WTC11 (cell line): ENCODE measurements around the gene RNF25. TPM values are rescaled to one million over a fixed set of nuclear protein-coding genes. Genes with fewer than 3 reads are reported as not detected.

Source experiments
- ATAC-seq: fragments of 200-7000 bp; cut with Tn5 transposase; 2 replicates; pipeline ENCODE4 v1.10.0; 2021; ENCODE audit warnings: mild to moderate bottlenecking, moderate library complexity
- CTCF ChIA-PET: fragments of 300-600 bp; sonication (Branson Sonifier 250); formaldehyde crosslinking; loops from one replicate; lab custom pipeline; 2021; ENCODE audit warnings: antibody characterized with exemption; lab: Charles Lee
- POLR2A ChIA-PET: fragments of 350-600 bp; sonication (Branson Sonifier 250); formaldehyde crosslinking; loops from one replicate; lab custom pipeline; 2021; ENCODE audit warnings: antibody characterized with exemption; lab: Charles Lee
- DNase-seq: peaks from one replicate; pipeline ENCODE4 v3.0.0; 2021; ENCODE audit warnings: low spot score
- H3K27ac Mint-ChIP-seq: 2 replicates; pipeline ENCODE4 v1.8.0; 2021; ENCODE audit warnings: mixed read lengths
- H3K27me3 Mint-ChIP-seq: 2 replicates; pipeline ENCODE4 v1.8.0; 2021; ENCODE audit warnings: low read depth, mild to moderate bottlenecking, moderate library complexity, mixed read lengths
- H3K36me3 Mint-ChIP-seq: 2 replicates; pipeline ENCODE4 v1.8.0; 2021; ENCODE audit warnings: mixed read lengths
- H3K4me1 Mint-ChIP-seq: 2 replicates; pipeline ENCODE4 v1.8.0; 2022; ENCODE audit warnings: mixed read lengths
- H3K4me3 Mint-ChIP-seq: 2 replicates; pipeline ENCODE4 v1.8.0; 2021; ENCODE audit warnings: mild to moderate bottlenecking, moderate library complexity, mixed read lengths
- H3K9me3 Mint-ChIP-seq: 2 replicates; pipeline ENCODE4 v1.8.0; 2021; ENCODE audit warnings: mixed read lengths
- CBFB ChIP-seq: sonication (generic); formaldehyde crosslinking; IDR thresholded peaks from 2 replicates; pipeline ENCODE4 v1.8.1; 2022; ENCODE audit warnings: mild to moderate bottlenecking, low read depth, missing genetic modification reagents
- CREM ChIP-seq: sonication (generic); formaldehyde crosslinking; IDR thresholded peaks from 2 replicates; pipeline ENCODE4 v1.8.1; 2022; ENCODE audit warnings: mild to moderate bottlenecking, missing genetic modification reagents, moderate library complexity
- ETV6 ChIP-seq: sonication (generic); formaldehyde crosslinking; IDR thresholded peaks from 2 replicates; pipeline ENCODE4 v1.8.1; 2022; ENCODE audit warnings: mild to moderate bottlenecking, missing genetic modification reagents
- FOXJ3 ChIP-seq: sonication (generic); formaldehyde crosslinking; IDR thresholded peaks from 2 replicates; pipeline ENCODE4 v1.9.0; 2021; ENCODE audit warnings: missing genetic modification reagents, mild to moderate bottlenecking, borderline replicate concordance
- FOXP1 ChIP-seq: sonication (generic); formaldehyde crosslinking; IDR thresholded peaks from 2 replicates; pipeline ENCODE4 v1.8.0; 2022; ENCODE audit warnings: missing genetic modification reagents, mild to moderate bottlenecking, moderate library complexity, borderline replicate concordance
- JAZF1 ChIP-seq: fragments of 250-450 bp; sonication (Bioruptor Pico); IDR thresholded peaks from 2 replicates; pipeline ENCODE4 v1.9.0; 2021; ENCODE audit warnings: moderate library complexity, mild to moderate bottlenecking, inconsistent platforms
- NR1H2 ChIP-seq: sonication (generic); formaldehyde crosslinking; IDR thresholded peaks from 2 replicates; pipeline ENCODE4 v1.9.0; 2021; ENCODE audit warnings: mild to moderate bottlenecking, moderate library complexity, missing genetic modification reagents
- OVOL2 ChIP-seq: fragments of 250-450 bp; sonication (Bioruptor Pico); IDR thresholded peaks from 2 replicates; pipeline ENCODE4 v1.9.0; 2021; ENCODE audit warnings: mild to moderate bottlenecking, borderline replicate concordance
- PRRX2 ChIP-seq: fragments of 250-450 bp; sonication (Bioruptor Pico); IDR thresholded peaks from 2 replicates; pipeline ENCODE4 v1.8.0; 2021; ENCODE audit warnings: mild to moderate bottlenecking
- SMAD3 ChIP-seq: sonication (generic); formaldehyde crosslinking; IDR thresholded peaks from 2 replicates; pipeline ENCODE4 v1.8.0; 2022; ENCODE audit warnings: missing genetic modification reagents, mild to moderate bottlenecking, borderline replicate concordance
- SP1 ChIP-seq: sonication (generic); formaldehyde crosslinking; conservative IDR thresholded peaks from 2 replicates; pipeline ENCODE4 v1.8.1; 2022; ENCODE audit warnings: missing genetic modification reagents
- total RNA-seq: library from RNA; stranded (reverse); gene quantifications from 3 replicates; pipeline ENCODE4 v1.2.3, GENCODE V29; 2021
- TF ChIP-seq, protein P1 (sequence below): fragments of 250-450 bp; sonication (Bioruptor Pico); IDR thresholded peaks from 2 replicates; pipeline ENCODE4 v1.9.0; 2021; ENCODE audit warnings: mild to moderate bottlenecking, borderline replicate concordance
- TF ChIP-seq, protein P2 (sequence below): sonication (generic); formaldehyde crosslinking; IDR thresholded peaks from 2 replicates; pipeline ENCODE4 v1.8.1; 2022; ENCODE audit warnings: mild to moderate bottlenecking, moderate library complexity, missing genetic modification reagents
- TF ChIP-seq, protein P3 (sequence below): fragments of 250-450 bp; sonication (Bioruptor Pico); IDR thresholded peaks from 2 replicates; pipeline ENCODE4 v1.8.0; 2021; ENCODE audit warnings: mild to moderate bottlenecking
- TF ChIP-seq, protein P4 (sequence below): sonication (generic); formaldehyde crosslinking; IDR thresholded peaks from 2 replicates; pipeline ENCODE4 v1.8.1; 2023; ENCODE audit warnings: mild to moderate bottlenecking, missing genetic modification reagents
- TF ChIP-seq, protein P5 (sequence below): sonication (generic); formaldehyde crosslinking; IDR thresholded peaks from 2 replicates; pipeline ENCODE4 v1.8.0; 2022; ENCODE audit warnings: mild to moderate bottlenecking, missing genetic modification reagents
- TF ChIP-seq, protein P6 (sequence below): sonication (generic); formaldehyde crosslinking; IDR thresholded peaks from 2 replicates; pipeline ENCODE4 v1.8.1; 2023; ENCODE audit warnings: mild to moderate bottlenecking, missing genetic modification reagents, borderline replicate concordance
- TF ChIP-seq, protein P7 (sequence below): fragments of 250-450 bp; sonication (Bioruptor Pico); IDR thresholded peaks from 2 replicates; pipeline ENCODE4 v1.9.0; 2021; ENCODE audit warnings: moderate library complexity, mild to moderate bottlenecking, inconsistent platforms, borderline replicate concordance
- TF ChIP-seq, protein P8 (sequence below): sonication (generic); formaldehyde crosslinking; conservative IDR thresholded peaks from 2 replicates; pipeline ENCODE4 v1.8.1; 2022; ENCODE audit warnings: mild to moderate bottlenecking, missing genetic modification reagents
- TF ChIP-seq, protein P9 (sequence below): fragments of 250-450 bp; sonication (Bioruptor Pico); IDR thresholded peaks from 2 replicates; pipeline ENCODE4 v2.1.2; 2022; ENCODE audit warnings: mild to moderate bottlenecking, moderate library complexity

Gene RNF25
- total RNA-seq, 1 experiment from 2014 or later: 23.9 TPM

DNA sequence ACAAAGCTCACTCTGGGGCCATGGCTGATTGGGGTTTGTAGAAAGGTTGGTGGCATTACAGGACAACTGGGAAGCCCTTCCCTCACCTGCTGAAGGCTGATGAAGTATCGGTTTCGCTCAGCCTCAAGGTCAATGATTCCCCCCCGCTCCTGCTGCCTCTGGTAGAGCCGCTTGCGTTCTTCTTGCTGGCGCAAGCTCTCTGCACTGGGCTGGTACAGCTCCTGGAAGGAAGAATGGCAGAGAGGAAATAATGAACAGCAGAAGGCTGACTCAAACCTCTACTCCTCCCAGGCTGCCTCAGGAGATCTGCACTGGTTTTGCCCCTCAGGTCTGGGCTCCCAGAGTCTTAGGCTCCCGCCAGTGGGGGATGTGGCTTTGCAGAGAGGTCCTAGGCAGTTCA, 7.1 kb downstream of the RNF25 start:
- ATAC-seq: no peak
- peaks cover 7% of the 10 kb centered on the region for H3K4me1 Mint-ChIP-seq
- TF ChIP-seq SP1: no peak
- TF ChIP-seq, protein P1, sequence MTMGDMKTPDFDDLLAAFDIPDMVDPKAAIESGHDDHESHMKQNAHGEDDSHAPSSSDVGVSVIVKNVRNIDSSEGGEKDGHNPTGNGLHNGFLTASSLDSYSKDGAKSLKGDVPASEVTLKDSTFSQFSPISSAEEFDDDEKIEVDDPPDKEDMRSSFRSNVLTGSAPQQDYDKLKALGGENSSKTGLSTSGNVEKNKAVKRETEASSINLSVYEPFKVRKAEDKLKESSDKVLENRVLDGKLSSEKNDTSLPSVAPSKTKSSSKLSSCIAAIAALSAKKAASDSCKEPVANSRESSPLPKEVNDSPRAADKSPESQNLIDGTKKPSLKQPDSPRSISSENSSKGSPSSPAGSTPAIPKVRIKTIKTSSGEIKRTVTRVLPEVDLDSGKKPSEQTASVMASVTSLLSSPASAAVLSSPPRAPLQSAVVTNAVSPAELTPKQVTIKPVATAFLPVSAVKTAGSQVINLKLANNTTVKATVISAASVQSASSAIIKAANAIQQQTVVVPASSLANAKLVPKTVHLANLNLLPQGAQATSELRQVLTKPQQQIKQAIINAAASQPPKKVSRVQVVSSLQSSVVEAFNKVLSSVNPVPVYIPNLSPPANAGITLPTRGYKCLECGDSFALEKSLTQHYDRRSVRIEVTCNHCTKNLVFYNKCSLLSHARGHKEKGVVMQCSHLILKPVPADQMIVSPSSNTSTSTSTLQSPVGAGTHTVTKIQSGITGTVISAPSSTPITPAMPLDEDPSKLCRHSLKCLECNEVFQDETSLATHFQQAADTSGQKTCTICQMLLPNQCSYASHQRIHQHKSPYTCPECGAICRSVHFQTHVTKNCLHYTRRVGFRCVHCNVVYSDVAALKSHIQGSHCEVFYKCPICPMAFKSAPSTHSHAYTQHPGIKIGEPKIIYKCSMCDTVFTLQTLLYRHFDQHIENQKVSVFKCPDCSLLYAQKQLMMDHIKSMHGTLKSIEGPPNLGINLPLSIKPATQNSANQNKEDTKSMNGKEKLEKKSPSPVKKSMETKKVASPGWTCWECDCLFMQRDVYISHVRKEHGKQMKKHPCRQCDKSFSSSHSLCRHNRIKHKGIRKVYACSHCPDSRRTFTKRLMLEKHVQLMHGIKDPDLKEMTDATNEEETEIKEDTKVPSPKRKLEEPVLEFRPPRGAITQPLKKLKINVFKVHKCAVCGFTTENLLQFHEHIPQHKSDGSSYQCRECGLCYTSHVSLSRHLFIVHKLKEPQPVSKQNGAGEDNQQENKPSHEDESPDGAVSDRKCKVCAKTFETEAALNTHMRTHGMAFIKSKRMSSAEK (CRISPR knock-in tag): no peak
- TF ChIP-seq JAZF1 (CRISPR knock-in tag): no peak
- no peak for TF ChIP-seq CREM (CRISPR knock-in tag)
- TF ChIP-seq ETV6 (CRISPR knock-in tag): no peak
- TF ChIP-seq, protein P2, sequence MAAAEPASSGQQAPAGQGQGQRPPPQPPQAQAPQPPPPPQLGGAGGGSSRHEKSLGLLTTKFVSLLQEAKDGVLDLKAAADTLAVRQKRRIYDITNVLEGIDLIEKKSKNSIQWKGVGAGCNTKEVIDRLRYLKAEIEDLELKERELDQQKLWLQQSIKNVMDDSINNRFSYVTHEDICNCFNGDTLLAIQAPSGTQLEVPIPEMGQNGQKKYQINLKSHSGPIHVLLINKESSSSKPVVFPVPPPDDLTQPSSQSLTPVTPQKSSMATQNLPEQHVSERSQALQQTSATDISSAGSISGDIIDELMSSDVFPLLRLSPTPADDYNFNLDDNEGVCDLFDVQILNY (CRISPR knock-in tag): no peak
- TF ChIP-seq, protein P3, sequence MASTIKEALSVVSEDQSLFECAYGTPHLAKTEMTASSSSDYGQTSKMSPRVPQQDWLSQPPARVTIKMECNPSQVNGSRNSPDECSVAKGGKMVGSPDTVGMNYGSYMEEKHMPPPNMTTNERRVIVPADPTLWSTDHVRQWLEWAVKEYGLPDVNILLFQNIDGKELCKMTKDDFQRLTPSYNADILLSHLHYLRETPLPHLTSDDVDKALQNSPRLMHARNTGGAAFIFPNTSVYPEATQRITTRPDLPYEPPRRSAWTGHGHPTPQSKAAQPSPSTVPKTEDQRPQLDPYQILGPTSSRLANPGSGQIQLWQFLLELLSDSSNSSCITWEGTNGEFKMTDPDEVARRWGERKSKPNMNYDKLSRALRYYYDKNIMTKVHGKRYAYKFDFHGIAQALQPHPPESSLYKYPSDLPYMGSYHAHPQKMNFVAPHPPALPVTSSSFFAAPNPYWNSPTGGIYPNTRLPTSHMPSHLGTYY: no peak
- TF ChIP-seq CBFB (CRISPR knock-in tag): no peak
- TF ChIP-seq, protein P4, sequence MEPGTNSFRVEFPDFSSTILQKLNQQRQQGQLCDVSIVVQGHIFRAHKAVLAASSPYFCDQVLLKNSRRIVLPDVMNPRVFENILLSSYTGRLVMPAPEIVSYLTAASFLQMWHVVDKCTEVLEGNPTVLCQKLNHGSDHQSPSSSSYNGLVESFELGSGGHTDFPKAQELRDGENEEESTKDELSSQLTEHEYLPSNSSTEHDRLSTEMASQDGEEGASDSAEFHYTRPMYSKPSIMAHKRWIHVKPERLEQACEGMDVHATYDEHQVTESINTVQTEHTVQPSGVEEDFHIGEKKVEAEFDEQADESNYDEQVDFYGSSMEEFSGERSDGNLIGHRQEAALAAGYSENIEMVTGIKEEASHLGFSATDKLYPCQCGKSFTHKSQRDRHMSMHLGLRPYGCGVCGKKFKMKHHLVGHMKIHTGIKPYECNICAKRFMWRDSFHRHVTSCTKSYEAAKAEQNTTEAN (CRISPR knock-in tag): no peak
- TF ChIP-seq FOXJ3: no peak
- TF ChIP-seq NR1H2 (CRISPR knock-in tag): no peak
- no peak for TF ChIP-seq PRRX2
- no peak for TF ChIP-seq OVOL2 (CRISPR knock-in tag)
- TF ChIP-seq, protein P5, sequence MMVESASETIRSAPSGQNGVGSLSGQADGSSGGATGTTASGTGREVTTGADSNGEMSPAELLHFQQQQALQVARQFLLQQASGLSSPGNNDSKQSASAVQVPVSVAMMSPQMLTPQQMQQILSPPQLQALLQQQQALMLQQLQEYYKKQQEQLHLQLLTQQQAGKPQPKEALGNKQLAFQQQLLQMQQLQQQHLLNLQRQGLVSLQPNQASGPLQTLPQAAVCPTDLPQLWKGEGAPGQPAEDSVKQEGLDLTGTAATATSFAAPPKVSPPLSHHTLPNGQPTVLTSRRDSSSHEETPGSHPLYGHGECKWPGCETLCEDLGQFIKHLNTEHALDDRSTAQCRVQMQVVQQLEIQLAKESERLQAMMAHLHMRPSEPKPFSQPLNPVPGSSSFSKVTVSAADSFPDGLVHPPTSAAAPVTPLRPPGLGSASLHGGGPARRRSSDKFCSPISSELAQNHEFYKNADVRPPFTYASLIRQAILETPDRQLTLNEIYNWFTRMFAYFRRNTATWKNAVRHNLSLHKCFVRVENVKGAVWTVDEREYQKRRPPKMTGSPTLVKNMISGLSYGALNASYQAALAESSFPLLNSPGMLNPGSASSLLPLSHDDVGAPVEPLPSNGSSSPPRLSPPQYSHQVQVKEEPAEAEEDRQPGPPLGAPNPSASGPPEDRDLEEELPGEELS: no peak
- TF ChIP-seq, protein P6, sequence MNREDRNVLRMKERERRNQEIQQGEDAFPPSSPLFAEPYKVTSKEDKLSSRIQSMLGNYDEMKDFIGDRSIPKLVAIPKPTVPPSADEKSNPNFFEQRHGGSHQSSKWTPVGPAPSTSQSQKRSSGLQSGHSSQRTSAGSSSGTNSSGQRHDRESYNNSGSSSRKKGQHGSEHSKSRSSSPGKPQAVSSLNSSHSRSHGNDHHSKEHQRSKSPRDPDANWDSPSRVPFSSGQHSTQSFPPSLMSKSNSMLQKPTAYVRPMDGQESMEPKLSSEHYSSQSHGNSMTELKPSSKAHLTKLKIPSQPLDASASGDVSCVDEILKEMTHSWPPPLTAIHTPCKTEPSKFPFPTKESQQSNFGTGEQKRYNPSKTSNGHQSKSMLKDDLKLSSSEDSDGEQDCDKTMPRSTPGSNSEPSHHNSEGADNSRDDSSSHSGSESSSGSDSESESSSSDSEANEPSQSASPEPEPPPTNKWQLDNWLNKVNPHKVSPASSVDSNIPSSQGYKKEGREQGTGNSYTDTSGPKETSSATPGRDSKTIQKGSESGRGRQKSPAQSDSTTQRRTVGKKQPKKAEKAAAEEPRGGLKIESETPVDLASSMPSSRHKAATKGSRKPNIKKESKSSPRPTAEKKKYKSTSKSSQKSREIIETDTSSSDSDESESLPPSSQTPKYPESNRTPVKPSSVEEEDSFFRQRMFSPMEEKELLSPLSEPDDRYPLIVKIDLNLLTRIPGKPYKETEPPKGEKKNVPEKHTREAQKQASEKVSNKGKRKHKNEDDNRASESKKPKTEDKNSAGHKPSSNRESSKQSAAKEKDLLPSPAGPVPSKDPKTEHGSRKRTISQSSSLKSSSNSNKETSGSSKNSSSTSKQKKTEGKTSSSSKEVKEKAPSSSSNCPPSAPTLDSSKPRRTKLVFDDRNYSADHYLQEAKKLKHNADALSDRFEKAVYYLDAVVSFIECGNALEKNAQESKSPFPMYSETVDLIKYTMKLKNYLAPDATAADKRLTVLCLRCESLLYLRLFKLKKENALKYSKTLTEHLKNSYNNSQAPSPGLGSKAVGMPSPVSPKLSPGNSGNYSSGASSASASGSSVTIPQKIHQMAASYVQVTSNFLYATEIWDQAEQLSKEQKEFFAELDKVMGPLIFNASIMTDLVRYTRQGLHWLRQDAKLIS (CRISPR knock-in tag): no peak
- TF ChIP-seq, protein P7, sequence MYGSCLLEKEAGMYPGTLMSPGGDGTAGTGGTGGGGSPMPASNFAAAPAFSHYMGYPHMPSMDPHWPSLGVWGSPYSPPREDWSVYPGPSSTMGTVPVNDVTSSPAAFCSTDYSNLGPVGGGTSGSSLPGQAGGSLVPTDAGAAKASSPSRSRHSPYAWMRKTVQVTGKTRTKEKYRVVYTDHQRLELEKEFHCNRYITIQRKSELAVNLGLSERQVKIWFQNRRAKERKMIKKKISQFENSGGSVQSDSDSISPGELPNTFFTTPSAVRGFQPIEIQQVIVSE (CRISPR knock-in tag): no peak
- TF ChIP-seq FOXP1 (CRISPR knock-in tag): no peak
- TF ChIP-seq, protein P8, sequence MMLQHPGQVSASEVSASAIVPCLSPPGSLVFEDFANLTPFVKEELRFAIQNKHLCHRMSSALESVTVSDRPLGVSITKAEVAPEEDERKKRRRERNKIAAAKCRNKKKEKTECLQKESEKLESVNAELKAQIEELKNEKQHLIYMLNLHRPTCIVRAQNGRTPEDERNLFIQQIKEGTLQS (CRISPR knock-in tag): no peak
- TF ChIP-seq, protein P9, sequence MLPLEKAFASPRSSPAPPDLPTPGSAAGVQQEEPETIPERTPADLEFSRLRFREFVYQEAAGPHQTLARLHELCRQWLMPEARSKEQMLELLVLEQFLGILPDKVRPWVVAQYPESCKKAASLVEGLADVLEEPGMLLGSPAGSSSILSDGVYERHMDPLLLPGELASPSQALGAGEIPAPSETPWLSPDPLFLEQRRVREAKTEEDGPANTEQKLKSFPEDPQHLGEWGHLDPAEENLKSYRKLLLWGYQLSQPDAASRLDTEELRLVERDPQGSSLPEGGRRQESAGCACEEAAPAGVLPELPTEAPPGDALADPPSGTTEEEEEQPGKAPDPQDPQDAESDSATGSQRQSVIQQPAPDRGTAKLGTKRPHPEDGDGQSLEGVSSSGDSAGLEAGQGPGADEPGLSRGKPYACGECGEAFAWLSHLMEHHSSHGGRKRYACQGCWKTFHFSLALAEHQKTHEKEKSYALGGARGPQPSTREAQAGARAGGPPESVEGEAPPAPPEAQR: no peak
- TF ChIP-seq SMAD3 (CRISPR knock-in tag): no peak
- TF ChIP-seq, all 79 proteins: peak for 0
- H3K27ac Mint-ChIP-seq: no peak overlapping the region
- no peaks in the 10 kb centered on the region for H3K27me3 Mint-ChIP-seq
- POLR2A ChIA-PET: no interaction called here
- H3K36me3 Mint-ChIP-seq: peaks cover 55% of the 10 kb centered on the region
- no peak overlapping the region for H3K4me3 Mint-ChIP-seq
- no peak for DNase-seq
- CTCF ChIA-PET: no interaction called here
- no peaks in the 10 kb centered on the region for H3K9me3 Mint-ChIP-seq
